A673 (cell line): ENCODE data around the gene RLBP1. TPM values are rescaled to one million over a fixed set of nuclear protein-coding genes. Genes with fewer than 3 reads are reported as not detected.
A peak's percentile ranks its signal among the peaks of the same experiment; 100 is the strongest.
"Not testable (repeated sequence)": the region's sequence is repeated elsewhere in the genome, so short reads cannot be mapped to it uniquely, and the experiment has no call there.

Experiments
- BruUV-seq: library from RNA; stranded (reverse); fragments of 400-500 nt; replicated peaks from 2 replicates; lab custom pipeline; 2021; lab: Mats Ljungman, UMichigan
- CTCF ChIA-PET: fragments of 300-600 bp; sonication (Branson Sonifier 250); formaldehyde crosslinking; loops from one replicate; lab custom pipeline; 2022; ENCODE audit warnings: antibody characterized with exemption; lab: Charles Lee
- POLR2A ChIA-PET: fragments of 300-600 bp; sonication (Branson Sonifier 250); formaldehyde crosslinking; loops from one replicate; lab custom pipeline; 2022; ENCODE audit warnings: antibody characterized with exemption; ENCODE audit not compliant: low non-redundant PET; lab: Charles Lee
- DNase-seq: peaks from one replicate; pipeline ENCODE4 v3.0.0-alpha.2; 2015; ENCODE audit warnings: low spot score
- H3K27ac ChIP-seq: fragments of 200-600 bp; sonication (generic); 2 replicates; pipeline ENCODE4 v1.5.1; 2016; ENCODE audit warnings: mixed run types, low read depth, mild to moderate bottlenecking, mixed read lengths, antibody characterized with exemption, low read length; ENCODE audit not compliant: poor library complexity, severe bottlenecking
- H3K27me3 ChIP-seq: fragments of 200-600 bp; sonication (generic); replicated peaks from 2 replicates; pipeline ENCODE4 v1.6.1; 2017; ENCODE audit warnings: mixed run types, low read depth, mild to moderate bottlenecking, mixed read lengths, antibody characterized with exemption, low read length; ENCODE audit not compliant: insufficient read depth, poor library complexity
- H3K36me3 ChIP-seq: fragments of 200-600 bp; sonication (generic); 2 replicates; pipeline ENCODE4 v1.6.1; 2016; ENCODE audit warnings: mixed run types, mild to moderate bottlenecking, mixed read lengths, antibody characterized with exemption, low read length; ENCODE audit not compliant: insufficient read depth, poor library complexity, severe bottlenecking
- H3K4me1 ChIP-seq: fragments of 200-600 bp; sonication (generic); 2 replicates; pipeline ENCODE4 v1.6.1; 2017; ENCODE audit warnings: mixed run types, mild to moderate bottlenecking, mixed read lengths, antibody characterized with exemption, low read length; ENCODE audit not compliant: insufficient read depth, poor library complexity, severe bottlenecking
- H3K4me3 ChIP-seq: fragments of 200-600 bp; sonication (generic); 2 replicates; pipeline ENCODE4 v1.5.1; 2016; ENCODE audit warnings: low read depth, mixed run types, mild to moderate bottlenecking, mixed read lengths, low read length; ENCODE audit not compliant: poor library complexity, severe bottlenecking
- H3K9me3 ChIP-seq: fragments of 200-600 bp; sonication (generic); 2 replicates; pipeline ENCODE4 v1.6.1; 2016; ENCODE audit warnings: mixed run types, low read depth, mild to moderate bottlenecking, mixed read lengths, antibody characterized with exemption, low read length; ENCODE audit not compliant: poor library complexity, severe bottlenecking
- CTCF ChIP-seq: fragments of 300-800, 200-600 bp; sonication (generic); conservative IDR thresholded peaks from 2 replicates; pipeline ENCODE4 v1.5.1; 2017; ENCODE audit warnings: low read depth, mild to moderate bottlenecking, antibody characterized with exemption, low read length, moderate library complexity, mixed read lengths
- EZH2 ChIP-seq: fragments of 200-600 bp; sonication (generic); IDR thresholded peaks from 2 replicates; pipeline ENCODE4 v1.6.1; 2017; ENCODE audit warnings: borderline replicate concordance, low read depth, mild to moderate bottlenecking, mixed read lengths, antibody characterized with exemption, low read length; ENCODE audit not compliant: poor library complexity, severe bottlenecking
- intact Hi-C: fragments of 100-400 bp; cut with micrococcal nuclease; formaldehyde crosslinking; loops from one replicate; pipeline ENCODE4 v1.10.0; 2022; ENCODE audit not compliant: unreplicated experiment
- total RNA-seq: library from RNA; stranded (reverse); gene quantifications from 2 replicates; pipeline ENCODE4 v1.2.3, GENCODE V29; 2021

Gene RLBP1
- total RNA-seq, 1 experiment from 2014 or later: not detected

GRCh38 chr15:89244574-89244903 lies 23.2 kb upstream of the RLBP1 start:
- TF ChIP-seq CTCF (no peak), EZH2 (no peak)
- peak overlapping the region; percentile 79 for H3K27ac ChIP-seq
- BruUV-seq: no TSS peak
- H3K9me3 ChIP-seq: peaks cover 3% of the 10 kb centered on the region
- DNase-seq: no peak
- intact Hi-C loops: no loop called here
- ChIA-PET POLR2A (no interaction called here), CTCF (interaction anchor here (0.8 to 1.9 kb wide), 2 partner anchors 38 to 114 kb away, joined by 7 to 10 read pairs; no protein-coding TSS in a partner anchor)
- H3K4me1 ChIP-seq: peaks cover 13% of the 10 kb centered on the region
- H3K36me3 ChIP-seq: peaks cover 26% of the 10 kb centered on the region
- no peaks in the 10 kb centered on the region for H3K27me3 ChIP-seq
- peak overlapping the region; percentile 73 for H3K4me3 ChIP-seq

- intact Hi-C loops: loop anchor here (2.0 kb wide), 1 partner anchor 37 kb away; no protein-coding TSS in a partner anchor
- ChIA-PET CTCF (interaction anchor here (1.9 kb wide), 1 partner anchor 37 kb away, joined by 7 read pairs; no protein-coding TSS in a partner anchor), POLR2A (no interaction called here)
- no peaks in the 10 kb centered on the region for H3K9me3 ChIP-seq
- peaks cover 20% of the 10 kb centered on the region for H3K36me3 ChIP-seq
- H3K27ac ChIP-seq: peak within 1 kb of the TSS; percentile 79
- H3K4me1 ChIP-seq: peaks cover 13% of the 10 kb centered on the region
- TSS peak; percentile 60 for BruUV-seq
- no peaks in the 10 kb centered on the region for H3K27me3 ChIP-seq
- DNase-seq: peak; percentile 98
- H3K4me3 ChIP-seq: peak within 1 kb of the TSS; percentile 73
- TF ChIP-seq EZH2 (no peak), CTCF (peak; percentile 77)
Measured at GRCh38 chr15:89243691-89244573, 22.6 kb upstream of the RLBP1 start, which contains the start of gene FANCI. TSS of gene FANCI (plus strand) at chr15:89243979. CDS start at chr15:89247648, 3,669 bp downstream.

GRCh38 chr15:89243046-89243690 lies 21.8 kb upstream of the RLBP1 start:
- no TSS peak for BruUV-seq
- Histone ChIP-seq H3K27me3 (no peaks in the 10 kb centered on the region), H3K4me3 (peak overlapping the region; percentile 73), H3K36me3 (peaks cover 12% of the 10 kb centered on the region), H3K4me1 (peaks cover 13% of the 10 kb centered on the region), H3K27ac (peak overlapping the region; percentile 79), H3K9me3 (no peaks in the 10 kb centered on the region)
- TF ChIP-seq CTCF (no peak), EZH2 (no peak)
- ChIA-PET CTCF (interaction anchor here (1.9 kb wide), 1 partner anchor 36 kb away, joined by 7 read pairs; no protein-coding TSS in a partner anchor), POLR2A (no interaction called here)
- DNase-seq: no peak
- intact Hi-C loops: loop anchor here (2.0 kb wide), 1 partner anchor 36 kb away; no protein-coding TSS in a partner anchor

GRCh38 chr15:89239883-89240810 lies 18.8 kb upstream of the RLBP1 start:
- H3K27me3 ChIP-seq, CTCF ChIA-PET, H3K36me3 ChIP-seq, POLR2A ChIA-PET, H3K9me3 ChIP-seq, DNase-seq, BruUV-seq, H3K4me1 ChIP-seq, H3K27ac ChIP-seq, intact Hi-C loops, H3K4me3 ChIP-seq: not testable (repeated sequence)
